Esophagus squamous epithelium (tissue), 5 donors: ENCODE data around the gene MAN2B1. TPM values are rescaled to one million over a fixed set of nuclear protein-coding genes. Genes with fewer than 3 reads are reported as not detected.

Experiments
- DNase-seq: peaks from one replicate; lab custom pipeline; 2025; lab: John Stamatoyannopoulos, UW
- H3K27ac ChIP-seq, 4 donors: fragments of 200-600 bp; sonication (generic); one replicate each; pipeline ENCODE4 v1.5.1; 2016 to 2019; ENCODE audit warnings: mild to moderate bottlenecking in 1 of 4
- H3K27me3 ChIP-seq, 4 donors: fragments of 200-600 bp; sonication (generic); 1 replicate in 3 of 4; 2 replicates in 1 of 4; pipeline versions ENCODE4 v1.5.1 to v1.6.0; 2017 to 2021; ENCODE audit warnings: antibody characterized with exemption in 1 of 4
- H3K36me3 ChIP-seq, 3 donors: fragments of 200-600 bp; sonication (generic); one replicate each; pipeline ENCODE4 v1.5.1; 2016 to 2019
- H3K4me1 ChIP-seq, 3 donors: fragments of 200-600 bp; sonication (generic); one replicate each; pipeline ENCODE4 v1.5.1; 2017 to 2019
- H3K4me3 ChIP-seq, 4 donors: fragments of 200-600 bp; sonication (generic); 1 replicate in 3 of 4; 2 replicates in 1 of 4; pipeline ENCODE4 v1.5.1; 2016 to 2019; ENCODE audit warnings: mild to moderate bottlenecking in 2 of 4, moderate library complexity in 1 of 4
- H3K9me3 ChIP-seq, 3 donors: fragments of 200-600 bp; sonication (generic); one replicate each; pipeline ENCODE4 v1.5.1; 2016 to 2019
- POLR2A ChIP-seq, 4 donors: fragments of 450-650 bp; IDR thresholded peaks; one replicate each; pipeline ENCODE4 v1.6.1; 2017; ENCODE audit warnings: antibody characterized with exemption in 4 of 4, mild to moderate bottlenecking in 4 of 4, moderate library complexity in 3 of 4
- WGBS, 2 donors: methylation state at CpG; one replicate each; pipeline ENCODE4 v1.1.5; 2018; 5-methylcytosine and 5-hydroxymethylcytosine counted together
- intact Hi-C: fragments of 100-400 bp; cut with DNase I; formaldehyde crosslinking; loops from one replicate; pipeline ENCODE4 v1.15.0; 2022
- total RNA-seq, 4 donors: library from RNA; depleted of rRNA; stranded (reverse); fragments of >200 nt; gene quantifications; one replicate each; pipeline ENCODE4 v1.1.0, GENCODE V29; 2016
- TF ChIP-seq, protein P1 (sequence below), 6 experiments: fragments of 450-650 bp in 4 of 6; fragments of 200-600 bp in 2 of 6; sonication (generic) in 2 of 6; IDR thresholded peaks; one replicate each; pipeline ENCODE4 v1.5.1; 2016 to 2019; ENCODE audit warnings: antibody characterized with exemption in 6 of 6, mild to moderate bottlenecking in 4 of 6, moderate library complexity in 4 of 6
- donor health status: DM: yes; HTN: yes; CAD: no.

The MAN2B1 gene
- total RNA-seq, 4 donors from 2014 or later, result 25.5 to 55.5 (median 39.4) TPM

DNA sequence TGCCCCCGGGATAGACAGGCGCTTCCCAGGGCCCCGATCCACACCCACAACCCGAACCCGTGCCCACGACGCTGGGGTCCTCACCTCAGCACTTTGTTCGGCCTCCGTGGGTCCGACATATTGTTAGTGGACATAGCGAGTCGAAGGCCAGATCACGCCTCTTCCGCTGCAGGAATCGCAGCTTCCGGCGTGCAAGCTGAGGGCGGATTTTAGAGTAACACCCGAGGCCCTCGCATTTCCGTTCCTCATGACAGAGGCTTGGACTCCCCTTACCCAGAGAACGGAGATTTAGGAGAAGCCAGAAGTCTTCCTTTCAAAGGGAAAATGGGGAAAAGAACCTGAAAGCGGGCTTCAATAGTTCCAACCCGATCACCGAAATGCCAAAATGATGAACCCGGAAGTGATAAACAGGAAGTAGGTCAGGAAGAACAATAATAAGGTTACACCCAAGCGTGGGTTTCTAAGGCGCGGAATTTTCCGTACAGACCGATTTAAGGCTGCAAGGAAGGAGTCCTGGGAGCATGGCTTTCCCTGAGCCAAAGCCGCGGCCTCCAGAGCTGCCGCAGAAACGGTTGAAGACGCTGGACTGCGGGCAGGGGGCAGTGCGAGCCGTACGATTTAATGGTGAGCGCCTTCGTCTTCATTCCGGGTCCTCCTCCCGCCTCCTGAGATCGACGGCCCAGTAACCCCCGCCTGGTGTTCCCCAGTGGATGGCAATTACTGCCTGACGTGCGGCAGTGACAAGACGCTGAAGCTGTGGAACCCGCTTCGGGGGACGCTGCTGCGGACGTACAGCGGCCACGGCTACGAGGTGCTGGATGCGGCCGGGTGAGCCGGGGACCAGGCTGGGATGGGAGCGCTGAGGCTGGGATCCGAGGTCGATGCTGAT lies 3.0 kb upstream of the MAN2B1 start:
- H3K4me3 ChIP-seq, result peak overlapping the region; percentile 58 to 95 (median 85)
- H3K27me3 ChIP-seq, result no peaks in the 10 kb centered on the region
- peak overlapping the region; percentile 85 to 99 (median 96) for H3K27ac ChIP-seq
- 0% methylated on average over 12 to 27 of the region's 64 CpGs for WGBS, 2 donors
- DNase-seq, result no peak
- peaks cover 8 to 47% (median 25%) of the 10 kb centered on the region in 3 donors for H3K36me3 ChIP-seq
- no peak for TF ChIP-seq POLR2A (IDR thresholded peaks at IDR 0.05)
- TF ChIP-seq, protein P1, sequence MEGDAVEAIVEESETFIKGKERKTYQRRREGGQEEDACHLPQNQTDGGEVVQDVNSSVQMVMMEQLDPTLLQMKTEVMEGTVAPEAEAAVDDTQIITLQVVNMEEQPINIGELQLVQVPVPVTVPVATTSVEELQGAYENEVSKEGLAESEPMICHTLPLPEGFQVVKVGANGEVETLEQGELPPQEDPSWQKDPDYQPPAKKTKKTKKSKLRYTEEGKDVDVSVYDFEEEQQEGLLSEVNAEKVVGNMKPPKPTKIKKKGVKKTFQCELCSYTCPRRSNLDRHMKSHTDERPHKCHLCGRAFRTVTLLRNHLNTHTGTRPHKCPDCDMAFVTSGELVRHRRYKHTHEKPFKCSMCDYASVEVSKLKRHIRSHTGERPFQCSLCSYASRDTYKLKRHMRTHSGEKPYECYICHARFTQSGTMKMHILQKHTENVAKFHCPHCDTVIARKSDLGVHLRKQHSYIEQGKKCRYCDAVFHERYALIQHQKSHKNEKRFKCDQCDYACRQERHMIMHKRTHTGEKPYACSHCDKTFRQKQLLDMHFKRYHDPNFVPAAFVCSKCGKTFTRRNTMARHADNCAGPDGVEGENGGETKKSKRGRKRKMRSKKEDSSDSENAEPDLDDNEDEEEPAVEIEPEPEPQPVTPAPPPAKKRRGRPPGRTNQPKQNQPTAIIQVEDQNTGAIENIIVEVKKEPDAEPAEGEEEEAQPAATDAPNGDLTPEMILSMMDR (IDR thresholded peaks at IDR 0.05), result peak in 1 of 6 experiments; percentile 26
- H3K4me1 ChIP-seq, result peaks cover 30 to 57% (median 38%) of the 10 kb centered on the region in 3 donors
- no peaks in the 10 kb centered on the region for H3K9me3 ChIP-seq
- intact Hi-C loops, result loop anchor here (5.0 kb wide), 1 partner anchor 107 kb away; no protein-coding TSS in a partner anchor

DNA sequence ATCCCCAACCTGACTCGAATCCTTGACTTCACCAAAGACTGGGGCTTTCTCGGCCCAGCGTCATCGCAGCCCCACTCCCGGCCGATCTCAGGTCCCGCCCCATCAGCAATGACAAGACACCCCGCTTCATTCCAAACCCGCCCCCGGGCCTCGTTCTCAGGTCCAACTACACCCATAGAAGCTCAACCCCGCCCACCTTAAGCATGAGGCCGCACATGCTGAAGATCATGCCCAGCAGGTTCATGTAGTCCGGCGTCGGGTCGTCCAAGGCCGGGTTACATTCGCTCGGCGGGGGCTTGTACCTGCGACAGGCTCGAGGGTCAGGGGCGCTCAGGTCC lies 2.4 kb upstream of the MAN2B1 start:
- TF ChIP-seq, protein P1 (IDR thresholded peaks at IDR 0.05), result no peak
- TF ChIP-seq POLR2A (IDR thresholded peaks at IDR 0.05), result no peak
- Histone ChIP-seq H3K4me1 (peaks cover 30 to 61% (median 38%) of the 10 kb centered on the region in 3 donors), H3K36me3 (peaks cover 4 to 47% (median 19%) of the 10 kb centered on the region in 3 donors), H3K9me3 (no peaks in the 10 kb centered on the region), H3K4me3 (peak overlapping the region; percentile 58 to 95 (median 85)), H3K27me3 (no peaks in the 10 kb centered on the region), H3K27ac (peak overlapping the region; percentile 85 to 99 (median 96))
- WGBS, 2 donors, result 0% methylated on average over 10 of the region's 24 CpGs; no CpG with 5 or more reads in 1 of the 2 donors
- no peak for DNase-seq
- intact Hi-C loops, result no loop called here

DNA sequence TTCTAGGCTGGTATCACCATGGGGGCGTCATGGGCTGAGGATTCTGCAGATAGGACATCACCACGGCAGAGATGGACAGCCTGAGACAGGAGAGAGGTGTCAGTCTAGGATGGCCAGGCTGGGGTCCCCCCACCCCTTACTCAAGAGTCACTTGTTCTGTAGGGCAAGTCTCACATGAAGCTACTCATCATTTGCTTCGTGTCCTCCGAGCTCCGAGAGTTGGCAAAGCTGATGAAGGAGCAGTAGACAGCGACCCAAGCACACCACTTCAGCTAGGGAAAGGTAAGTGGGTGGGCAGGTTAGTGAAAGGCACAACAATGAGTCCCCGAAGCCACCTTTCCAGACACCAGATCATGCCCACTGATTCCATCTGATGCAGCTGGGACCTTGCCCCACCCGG lies 1.8 kb upstream of the MAN2B1 start:
- Histone ChIP-seq H3K36me3 (peaks cover 0 to 47% (median 16%) of the 10 kb centered on the region in 3 donors), H3K27ac (peak overlapping the region; percentile 85 to 99 (median 96)), H3K9me3 (no peaks in the 10 kb centered on the region), H3K4me1 (peaks cover 30 to 61% (median 38%) of the 10 kb centered on the region in 3 donors), H3K4me3 (peak overlapping the region; percentile 58 to 95 (median 85)), H3K27me3 (no peaks in the 10 kb centered on the region)
- TF ChIP-seq, protein P1 (IDR thresholded peaks at IDR 0.05), result no peak
- no peak for TF ChIP-seq POLR2A (IDR thresholded peaks at IDR 0.05)
- WGBS, 2 donors, result 48 to 57% methylated on average over 2 to 8 of the region's 8 CpGs
- DNase-seq, result no peak
- intact Hi-C loops, result no loop called here

DNA sequence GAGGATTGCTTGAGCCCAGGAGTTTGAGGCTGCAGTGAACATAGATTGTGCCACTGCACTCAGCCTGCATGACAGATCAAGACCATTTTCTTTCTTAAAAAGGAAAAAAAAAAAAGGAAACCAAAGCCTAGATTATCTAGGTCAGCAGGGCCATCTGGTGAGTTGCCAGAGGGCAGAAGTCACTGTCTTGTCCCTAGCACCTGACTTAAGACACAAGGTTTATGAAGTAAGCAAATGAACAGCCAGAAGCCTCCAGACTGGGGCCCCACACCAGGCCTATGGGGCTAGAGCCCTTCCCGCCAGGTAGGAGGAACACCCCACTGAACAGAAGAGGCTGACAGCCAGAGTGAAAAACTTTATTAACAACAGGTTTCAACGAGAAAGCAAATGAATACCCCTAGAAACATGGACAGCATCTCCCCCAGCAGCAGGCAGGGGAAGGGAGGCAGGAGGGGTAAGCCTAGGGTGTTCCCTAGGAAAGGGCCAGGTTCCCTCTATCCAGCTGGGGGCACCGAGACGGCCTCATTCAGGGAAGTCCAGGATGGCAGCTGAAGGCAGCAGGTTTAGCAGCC lies 1.3 kb upstream of the MAN2B1 start:
- H3K27ac ChIP-seq, result peak overlapping the region in 2 of 4 donors; percentile 97 to 99
- no peak for TF ChIP-seq POLR2A (IDR thresholded peaks at IDR 0.05)
- TF ChIP-seq, protein P1 (IDR thresholded peaks at IDR 0.05), result no peak

More for the DNA sequence above, 1.3 kb upstream of the MAN2B1 start:
- Histone ChIP-seq H3K4me3 (peak overlapping the region in 2 of 4 donors; percentile 82 to 88), H3K27me3 (no peaks in the 10 kb centered on the region), H3K9me3 (no peaks in the 10 kb centered on the region), H3K36me3 (peaks cover 0 to 47% (median 16%) of the 10 kb centered on the region in 3 donors), H3K4me1 (peaks cover 30 to 61% (median 38%) of the 10 kb centered on the region in 3 donors)
- no peak for DNase-seq
- intact Hi-C loops, result no loop called here
- 70% methylated on average over 4 of the region's 4 CpGs; no CpG with 5 or more reads in 1 of the 2 donors for WGBS, 2 donors
